ENCODE measurements around the gene FSIP1.

GRCh38 chr15:39665629-39666250 is 116.9 kb downstream of the FSIP1 start:
- TF ChIP-seq, protein P1, sequence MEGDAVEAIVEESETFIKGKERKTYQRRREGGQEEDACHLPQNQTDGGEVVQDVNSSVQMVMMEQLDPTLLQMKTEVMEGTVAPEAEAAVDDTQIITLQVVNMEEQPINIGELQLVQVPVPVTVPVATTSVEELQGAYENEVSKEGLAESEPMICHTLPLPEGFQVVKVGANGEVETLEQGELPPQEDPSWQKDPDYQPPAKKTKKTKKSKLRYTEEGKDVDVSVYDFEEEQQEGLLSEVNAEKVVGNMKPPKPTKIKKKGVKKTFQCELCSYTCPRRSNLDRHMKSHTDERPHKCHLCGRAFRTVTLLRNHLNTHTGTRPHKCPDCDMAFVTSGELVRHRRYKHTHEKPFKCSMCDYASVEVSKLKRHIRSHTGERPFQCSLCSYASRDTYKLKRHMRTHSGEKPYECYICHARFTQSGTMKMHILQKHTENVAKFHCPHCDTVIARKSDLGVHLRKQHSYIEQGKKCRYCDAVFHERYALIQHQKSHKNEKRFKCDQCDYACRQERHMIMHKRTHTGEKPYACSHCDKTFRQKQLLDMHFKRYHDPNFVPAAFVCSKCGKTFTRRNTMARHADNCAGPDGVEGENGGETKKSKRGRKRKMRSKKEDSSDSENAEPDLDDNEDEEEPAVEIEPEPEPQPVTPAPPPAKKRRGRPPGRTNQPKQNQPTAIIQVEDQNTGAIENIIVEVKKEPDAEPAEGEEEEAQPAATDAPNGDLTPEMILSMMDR (IDR thresholded peaks at IDR 0.05; ENCODE audit: low read length), result no peak
- TF ChIP-seq EZH2 (IDR thresholded peaks at IDR 0.05; ENCODE audit: borderline replicate concordance, low read length), result no peak
